ENCODE data around the gene CD59.
"Not testable (repeated sequence)": the region's sequence is repeated elsewhere in the genome, so short reads cannot be mapped to it uniquely, and the experiment has no call there.

The CD59 gene

GRCh38 chr11:33665350-33666106, 70.7 kb downstream of the CD59 start:
- DNase-seq (ENCODE audit: low read depth): no peak

GRCh38 chr11:33664827-33665226, 71.4 kb downstream of the CD59 start:
- no peak for DNase-seq (ENCODE audit: low read depth)

GRCh38 chr11:33664166-33664565, 72.1 kb downstream of the CD59 start:
- DNase-seq (ENCODE audit: low read depth): no peak

- DNase-seq (ENCODE audit: low read depth): no peak
Observed at GRCh38 chr11:33663121-33663520, 73.1 kb downstream of the CD59 start.

GRCh38 chr11:33661526-33661925, 74.7 kb downstream of the CD59 start:
- DNase-seq (ENCODE audit: low read depth): not testable (repeated sequence)

- no peak for DNase-seq (ENCODE audit: low read depth)
Observed at GRCh38 chr11:33660962-33661361, 75.3 kb downstream of the CD59 start.

GRCh38 chr11:33659370-33660139, 76.7 kb downstream of the CD59 start:
- no peak for DNase-seq (ENCODE audit: low read depth)

- no peak for DNase-seq (ENCODE audit: low read depth)
Observed at GRCh38 chr11:33658195-33658900, 77.9 kb downstream of the CD59 start.

- no peak for DNase-seq (ENCODE audit: low read depth)
Observed at GRCh38 chr11:33657757-33658156, 78.5 kb downstream of the CD59 start.

GRCh38 chr11:33656768-33657167, 79.5 kb downstream of the CD59 start:
- DNase-seq (ENCODE audit: low read depth): no peak

- no peak for DNase-seq (ENCODE audit: low read depth)
Observed at GRCh38 chr11:33655842-33656600, 80.2 kb downstream of the CD59 start.

- no peak for DNase-seq (ENCODE audit: low read depth)
Observed at GRCh38 chr11:33654594-33654993, 81.6 kb downstream of the CD59 start.

All from activated T-cell treated with anti-CD3 and anti-CD28 coated beads for 48 hours (primary cell).